Activated CD4-positive, alpha-beta T cell treated with anti-CD3 and anti-CD28 coated beads for 36 hours (primary cell): Measurements from ENCODE around the gene TMEM178B. TPM values are rescaled to one million over a fixed set of nuclear protein-coding genes. Genes with fewer than 3 reads are reported as not detected.

Experiments used
- total RNA-seq, 2 experiments: library from RNA; stranded (reverse); gene quantifications; one replicate each; pipeline ENCODE4 v1.2.3, GENCODE V29; 2021

The TMEM178B gene
- total RNA-seq, 2 experiments from 2014 or later, result 0.23 TPM

Other genes starting within 250 kb of the TMEM178B start
- gene BRAF, start 149.1 kb upstream of the TMEM178B start, total RNA-seq, result 10 to 100 TPM; 30.8 to 47.2 TPM
- gene MRPS33, start 59.1 kb upstream of the TMEM178B start, total RNA-seq, result 100 to 1,000 TPM; 101 to 104 TPM